Measurements from ENCODE around the gene WWOX.

The WWOX gene

GRCh38 chr16:78431004-78431670 lies 331.7 kb downstream of the WWOX start:
- Histone ChIP-seq H3K4me3 (ENCODE audit: low read depth, low read length) (no peak overlapping the region), H3K36me3 (ENCODE audit: control insufficient read depth, insufficient read depth, low read length) (no peaks in the 10 kb centered on the region), H3K4me1 (ENCODE audit: control insufficient read depth, insufficient read depth, low read length) (no peaks in the 10 kb centered on the region), H3K27me3 (ENCODE audit: control insufficient read depth, insufficient read depth, low read length) (no peaks in the 10 kb centered on the region), H3K9ac (ENCODE audit: low read depth, low read length) (no peak overlapping the region), H3K9me3 (ENCODE audit: control insufficient read depth, insufficient read depth, low read length) (no peaks in the 10 kb centered on the region)

DNA sequence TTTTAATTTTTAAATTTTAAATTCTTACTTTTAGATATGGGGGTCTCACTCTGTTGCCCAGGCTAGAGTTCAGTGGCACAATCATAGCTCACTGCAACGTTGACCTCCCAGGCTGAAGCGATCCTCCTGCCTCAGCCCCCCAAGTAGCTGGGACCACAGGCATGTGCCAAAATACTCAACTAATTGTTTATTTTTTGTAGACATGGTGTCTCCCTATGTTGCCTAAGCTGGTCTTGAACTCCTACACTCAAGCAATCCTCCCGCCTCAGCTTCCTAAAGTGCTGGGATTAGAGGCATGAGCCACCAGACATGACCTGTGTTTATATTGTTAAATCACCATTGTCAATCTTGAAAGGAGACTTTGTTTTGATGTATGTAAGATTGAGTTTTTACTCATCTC lies 332.2 kb downstream of the WWOX start:
- no peak overlapping the region for H3K9ac ChIP-seq (ENCODE audit: low read depth, low read length)
- no peaks in the 10 kb centered on the region for H3K4me1 ChIP-seq (ENCODE audit: control insufficient read depth, insufficient read depth, low read length)
- no peaks in the 10 kb centered on the region for H3K27me3 ChIP-seq (ENCODE audit: control insufficient read depth, insufficient read depth, low read length)
- H3K4me3 ChIP-seq (ENCODE audit: low read depth, low read length): no peak overlapping the region
- H3K36me3 ChIP-seq (ENCODE audit: control insufficient read depth, insufficient read depth, low read length): no peaks in the 10 kb centered on the region
- no peaks in the 10 kb centered on the region for H3K9me3 ChIP-seq (ENCODE audit: control insufficient read depth, insufficient read depth, low read length)

- H3K36me3 ChIP-seq (ENCODE audit: control insufficient read depth, insufficient read depth, low read length): no peaks in the 10 kb centered on the region
- H3K9ac ChIP-seq (ENCODE audit: low read depth, low read length): no peak overlapping the region
- H3K4me1 ChIP-seq (ENCODE audit: control insufficient read depth, insufficient read depth, low read length): no peaks in the 10 kb centered on the region
- no peaks in the 10 kb centered on the region for H3K9me3 ChIP-seq (ENCODE audit: control insufficient read depth, insufficient read depth, low read length)
- no peaks in the 10 kb centered on the region for H3K27me3 ChIP-seq (ENCODE audit: control insufficient read depth, insufficient read depth, low read length)
- no peak overlapping the region for H3K4me3 ChIP-seq (ENCODE audit: low read depth, low read length)
These were observed 333.0 kb downstream of the WWOX start for GRCh38 chr16:78432451-78432850.

DNA sequence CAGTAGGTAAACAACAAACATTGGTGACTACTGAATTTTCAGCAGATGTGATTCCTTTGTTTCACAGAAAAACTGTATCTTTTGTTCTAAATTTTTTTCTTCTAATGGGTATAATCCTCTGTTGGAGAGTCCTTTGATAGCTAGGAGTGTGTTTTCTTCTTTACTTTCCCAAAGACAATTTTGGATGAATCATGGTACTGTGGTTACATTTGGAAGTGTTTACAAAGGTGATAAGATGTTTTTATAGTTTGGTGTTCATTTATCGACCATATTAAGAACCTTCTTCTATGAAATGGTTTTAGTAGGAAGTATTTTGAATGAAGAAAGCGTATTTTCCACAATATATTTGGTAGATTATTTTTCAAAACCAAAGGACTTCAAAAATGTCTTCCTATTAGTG lies 333.7 kb downstream of the WWOX start:
- Histone ChIP-seq H3K4me3 (ENCODE audit: low read depth, low read length) (no peak overlapping the region), H3K9ac (ENCODE audit: low read depth, low read length) (no peak overlapping the region), H3K4me1 (ENCODE audit: control insufficient read depth, insufficient read depth, low read length) (no peaks in the 10 kb centered on the region), H3K27me3 (ENCODE audit: control insufficient read depth, insufficient read depth, low read length) (no peaks in the 10 kb centered on the region), H3K36me3 (ENCODE audit: control insufficient read depth, insufficient read depth, low read length) (no peaks in the 10 kb centered on the region), H3K9me3 (ENCODE audit: control insufficient read depth, insufficient read depth, low read length) (no peaks in the 10 kb centered on the region)

GRCh38 chr16:78434401-78434800 lies 334.9 kb downstream of the WWOX start:
- Histone ChIP-seq H3K4me1 (ENCODE audit: control insufficient read depth, insufficient read depth, low read length) (no peaks in the 10 kb centered on the region), H3K9me3 (ENCODE audit: control insufficient read depth, insufficient read depth, low read length) (no peaks in the 10 kb centered on the region), H3K4me3 (ENCODE audit: low read depth, low read length) (no peak overlapping the region), H3K9ac (ENCODE audit: low read depth, low read length) (no peak overlapping the region), H3K27me3 (ENCODE audit: control insufficient read depth, insufficient read depth, low read length) (no peaks in the 10 kb centered on the region), H3K36me3 (ENCODE audit: control insufficient read depth, insufficient read depth, low read length) (no peaks in the 10 kb centered on the region)

DNA sequence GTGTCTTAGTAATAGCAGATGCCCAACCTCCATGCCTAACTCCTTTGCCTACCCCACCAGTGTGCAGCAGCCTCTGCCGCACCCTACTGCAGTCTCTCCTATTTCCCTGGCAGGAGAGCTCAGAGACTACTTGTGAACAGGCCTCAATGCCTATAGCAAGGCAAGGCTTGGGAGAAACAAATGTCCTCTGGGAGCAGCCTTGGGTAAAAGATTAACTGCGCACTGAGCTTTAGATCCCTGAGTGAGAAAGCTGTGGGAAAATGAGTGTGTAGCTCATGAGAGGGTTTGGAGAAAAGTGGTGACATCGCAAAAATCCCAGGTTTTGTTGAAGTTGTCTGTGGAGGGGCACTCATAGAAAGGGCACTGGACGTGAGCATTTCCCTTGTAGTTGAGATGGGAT lies 335.8 kb downstream of the WWOX start:
- H3K4me3 ChIP-seq (ENCODE audit: low read depth, low read length): no peak overlapping the region
- H3K9ac ChIP-seq (ENCODE audit: low read depth, low read length): no peak overlapping the region
- no peaks in the 10 kb centered on the region for H3K27me3 ChIP-seq (ENCODE audit: control insufficient read depth, insufficient read depth, low read length)
- H3K4me1 ChIP-seq (ENCODE audit: control insufficient read depth, insufficient read depth, low read length): no peaks in the 10 kb centered on the region
- H3K36me3 ChIP-seq (ENCODE audit: control insufficient read depth, insufficient read depth, low read length): no peaks in the 10 kb centered on the region
- no peaks in the 10 kb centered on the region for H3K9me3 ChIP-seq (ENCODE audit: control insufficient read depth, insufficient read depth, low read length)

- no peaks in the 10 kb centered on the region for H3K27me3 ChIP-seq (ENCODE audit: control insufficient read depth, insufficient read depth, low read length)
- no peak overlapping the region for H3K4me3 ChIP-seq (ENCODE audit: low read depth, low read length)
- no peaks in the 10 kb centered on the region for H3K36me3 ChIP-seq (ENCODE audit: control insufficient read depth, insufficient read depth, low read length)
- H3K9ac ChIP-seq (ENCODE audit: low read depth, low read length): no peak overlapping the region
- no peaks in the 10 kb centered on the region for H3K9me3 ChIP-seq (ENCODE audit: control insufficient read depth, insufficient read depth, low read length)
- no peaks in the 10 kb centered on the region for H3K4me1 ChIP-seq (ENCODE audit: control insufficient read depth, insufficient read depth, low read length)
These were observed 336.6 kb downstream of the WWOX start for GRCh38 chr16:78436023-78436422.

GRCh38 chr16:78436846-78437245 lies 337.4 kb downstream of the WWOX start:
- H3K4me1 ChIP-seq (ENCODE audit: control insufficient read depth, insufficient read depth, low read length): no peaks in the 10 kb centered on the region
- no peaks in the 10 kb centered on the region for H3K36me3 ChIP-seq (ENCODE audit: control insufficient read depth, insufficient read depth, low read length)
- no peak overlapping the region for H3K9ac ChIP-seq (ENCODE audit: low read depth, low read length)

DNA sequence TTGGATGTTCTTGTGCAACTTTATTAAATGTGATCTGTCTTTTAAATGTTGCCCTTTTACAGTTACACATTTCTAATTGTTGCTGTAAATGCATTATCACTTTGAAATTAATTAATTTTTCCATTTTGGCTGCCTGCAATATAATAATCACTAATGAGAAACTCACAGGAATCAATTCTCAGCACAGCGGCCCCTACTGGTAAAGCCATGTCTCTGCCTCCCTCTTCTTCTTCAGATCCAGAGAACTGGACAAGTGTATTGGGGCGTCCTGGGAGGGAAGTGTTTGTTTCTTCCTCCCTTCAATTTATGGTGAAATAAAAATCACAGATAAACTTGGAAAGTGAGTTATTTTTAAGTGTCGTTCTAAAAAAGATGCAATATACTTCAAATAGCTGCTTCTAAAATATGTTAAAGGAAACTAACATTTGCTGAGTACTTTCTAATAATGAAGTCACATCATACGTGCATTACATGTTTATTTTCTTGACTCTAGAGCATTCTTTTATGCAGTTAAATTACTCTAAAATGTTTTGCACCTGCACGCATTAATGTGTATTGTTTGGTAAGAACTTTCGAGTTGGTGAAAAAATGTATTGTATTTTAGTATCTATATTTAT lies 338.0 kb downstream of the WWOX start:
- Histone ChIP-seq H3K27me3 (ENCODE audit: control insufficient read depth, insufficient read depth, low read length) (no peaks in the 10 kb centered on the region), H3K9ac (ENCODE audit: low read depth, low read length) (no peak overlapping the region), H3K9me3 (ENCODE audit: control insufficient read depth, insufficient read depth, low read length) (no peaks in the 10 kb centered on the region), H3K36me3 (ENCODE audit: control insufficient read depth, insufficient read depth, low read length) (no peaks in the 10 kb centered on the region), H3K4me3 (ENCODE audit: low read depth, low read length) (no peak overlapping the region), H3K4me1 (ENCODE audit: control insufficient read depth, insufficient read depth, low read length) (no peaks in the 10 kb centered on the region)

More at GRCh38 chr16:78436846-78437245, 337.4 kb downstream of the WWOX start:
- H3K27me3 ChIP-seq (ENCODE audit: control insufficient read depth, insufficient read depth, low read length): no peaks in the 10 kb centered on the region
- no peak overlapping the region for H3K4me3 ChIP-seq (ENCODE audit: low read depth, low read length)
- H3K9me3 ChIP-seq (ENCODE audit: control insufficient read depth, insufficient read depth, low read length): no peaks in the 10 kb centered on the region

GRCh38 chr16:78438219-78438618 lies 338.8 kb downstream of the WWOX start:
- Histone ChIP-seq H3K4me3 (ENCODE audit: low read depth, low read length) (no peak overlapping the region), H3K27me3 (ENCODE audit: control insufficient read depth, insufficient read depth, low read length) (no peaks in the 10 kb centered on the region), H3K36me3 (ENCODE audit: control insufficient read depth, insufficient read depth, low read length) (no peaks in the 10 kb centered on the region), H3K4me1 (ENCODE audit: control insufficient read depth, insufficient read depth, low read length) (peaks cover under 1% of the 10 kb centered on the region), H3K9ac (ENCODE audit: low read depth, low read length) (no peak overlapping the region), H3K9me3 (ENCODE audit: control insufficient read depth, insufficient read depth, low read length) (no peaks in the 10 kb centered on the region)

- Histone ChIP-seq H3K27me3 (ENCODE audit: control insufficient read depth, insufficient read depth, low read length) (no peaks in the 10 kb centered on the region), H3K36me3 (ENCODE audit: control insufficient read depth, insufficient read depth, low read length) (no peaks in the 10 kb centered on the region), H3K9ac (ENCODE audit: low read depth, low read length) (no peak overlapping the region), H3K4me1 (ENCODE audit: control insufficient read depth, insufficient read depth, low read length) (peaks cover 2% of the 10 kb centered on the region), H3K4me3 (ENCODE audit: low read depth, low read length) (no peak overlapping the region), H3K9me3 (ENCODE audit: control insufficient read depth, insufficient read depth, low read length) (no peaks in the 10 kb centered on the region)
These were observed 339.2 kb downstream of the WWOX start for GRCh38 chr16:78438632-78439031.

- H3K4me3 ChIP-seq (ENCODE audit: low read depth, low read length): no peak overlapping the region
- H3K9ac ChIP-seq (ENCODE audit: low read depth, low read length): no peak overlapping the region
- no peaks in the 10 kb centered on the region for H3K36me3 ChIP-seq (ENCODE audit: control insufficient read depth, insufficient read depth, low read length)
- no peaks in the 10 kb centered on the region for H3K27me3 ChIP-seq (ENCODE audit: control insufficient read depth, insufficient read depth, low read length)
- H3K9me3 ChIP-seq (ENCODE audit: control insufficient read depth, insufficient read depth, low read length): no peaks in the 10 kb centered on the region
- H3K4me1 ChIP-seq (ENCODE audit: control insufficient read depth, insufficient read depth, low read length): peaks cover 2% of the 10 kb centered on the region
These were observed 340.2 kb downstream of the WWOX start for GRCh38 chr16:78439646-78440045.
